HG03095 (cell line): ENCODE results near the gene NUDT14.

ENCODE experiments used
- ATAC-seq: cut with Tn5 transposase; IDR thresholded peaks from one replicate; pipeline ENCODE4 v1.9.1; 2021; ENCODE audit warnings: moderate library complexity; ENCODE audit not compliant: unreplicated experiment

Gene NUDT14

GRCh38 chr14:105176513-105176912 lies 4.6 kb downstream of the NUDT14 start:
- ATAC-seq = no peak

DNA sequence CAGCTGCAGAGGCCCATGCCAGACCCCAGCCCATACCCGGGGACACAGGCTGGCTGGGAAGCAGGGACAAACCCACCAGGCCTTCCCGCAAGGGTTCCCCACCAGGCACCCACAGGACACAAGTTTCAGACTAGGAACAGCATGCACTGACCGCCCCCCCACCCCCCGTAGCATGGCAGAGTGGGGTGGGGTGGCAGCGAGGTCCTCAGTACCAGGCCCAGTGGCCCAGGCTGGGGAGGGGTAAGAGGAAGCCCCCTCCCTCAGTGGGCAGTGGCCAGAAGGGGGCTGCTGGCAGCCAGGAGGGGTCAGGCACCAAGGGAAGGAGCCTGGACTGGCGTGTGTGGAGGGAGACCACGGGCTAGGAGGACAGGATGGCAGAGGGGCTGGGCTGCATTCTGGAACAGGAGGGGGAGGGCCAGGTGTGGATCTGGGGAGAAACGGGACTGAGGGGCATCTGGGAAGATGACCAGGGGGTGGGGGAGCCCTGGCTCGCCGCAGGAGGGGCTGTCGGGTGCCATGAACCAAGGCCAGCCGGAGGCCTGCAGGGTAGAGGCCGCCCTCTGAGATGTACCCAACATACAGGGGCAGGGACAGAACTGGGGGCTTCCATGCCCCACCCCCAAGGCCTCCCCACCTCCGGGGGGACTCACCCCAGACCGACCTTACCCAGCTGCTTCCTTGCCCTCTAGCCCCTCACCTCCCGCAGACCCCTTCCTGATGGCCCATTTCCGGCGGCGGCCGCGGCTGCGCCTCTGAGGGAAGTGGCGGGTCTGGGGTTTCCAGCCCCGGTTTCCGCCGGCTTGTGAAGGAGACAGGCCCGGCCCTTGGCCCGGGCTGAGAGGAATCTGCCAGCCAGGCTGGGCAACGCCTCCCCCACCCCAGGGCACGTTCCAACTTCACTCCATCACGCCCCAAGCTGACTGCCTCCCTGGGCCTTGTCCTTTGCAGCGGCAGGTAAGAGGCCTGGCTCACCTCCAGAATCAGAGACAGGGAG lies 6.9 kb downstream of the NUDT14 start:
- ATAC-seq = no peak

DNA sequence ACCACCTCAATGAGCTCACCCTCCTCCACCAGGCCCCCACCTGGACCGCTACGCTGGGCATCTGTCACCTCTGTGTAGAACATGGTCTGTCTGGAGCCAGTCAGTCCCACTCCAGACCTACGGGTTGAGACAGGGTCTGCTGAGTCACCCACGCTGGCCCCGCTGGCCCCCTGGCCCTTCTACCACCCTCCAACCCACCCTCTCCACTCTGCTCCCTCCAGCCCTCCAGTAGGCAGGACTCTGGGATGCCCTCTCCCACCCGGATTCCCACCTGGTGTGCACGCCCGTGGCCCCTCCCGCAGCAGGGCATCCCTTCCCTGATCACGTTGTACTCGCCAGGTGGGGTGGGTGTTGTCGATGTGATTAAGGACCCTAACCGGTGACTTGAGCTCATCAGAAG lies 8.0 kb downstream of the NUDT14 start:
- ATAC-seq = no peak

DNA sequence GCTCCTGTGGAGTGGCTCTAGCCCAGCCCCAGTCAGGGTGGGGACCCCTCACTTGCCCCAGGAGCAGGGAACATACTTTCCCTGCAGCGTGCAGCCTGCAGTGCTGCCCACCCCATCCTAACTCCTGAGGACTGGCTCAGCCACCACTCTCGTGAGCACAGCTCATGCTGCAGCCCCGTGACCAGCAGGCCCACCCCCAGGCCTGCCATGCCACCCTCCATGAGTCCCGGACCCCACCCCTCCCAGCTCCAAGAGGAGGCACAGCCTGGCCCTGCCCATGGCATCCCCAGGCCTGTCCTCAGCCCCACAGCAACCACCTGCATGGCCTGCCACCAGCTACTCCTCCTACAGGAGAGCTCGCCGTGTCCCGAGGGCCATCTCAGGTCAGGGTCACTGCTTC lies 8.6 kb downstream of the NUDT14 start:
- no peak for ATAC-seq

DNA sequence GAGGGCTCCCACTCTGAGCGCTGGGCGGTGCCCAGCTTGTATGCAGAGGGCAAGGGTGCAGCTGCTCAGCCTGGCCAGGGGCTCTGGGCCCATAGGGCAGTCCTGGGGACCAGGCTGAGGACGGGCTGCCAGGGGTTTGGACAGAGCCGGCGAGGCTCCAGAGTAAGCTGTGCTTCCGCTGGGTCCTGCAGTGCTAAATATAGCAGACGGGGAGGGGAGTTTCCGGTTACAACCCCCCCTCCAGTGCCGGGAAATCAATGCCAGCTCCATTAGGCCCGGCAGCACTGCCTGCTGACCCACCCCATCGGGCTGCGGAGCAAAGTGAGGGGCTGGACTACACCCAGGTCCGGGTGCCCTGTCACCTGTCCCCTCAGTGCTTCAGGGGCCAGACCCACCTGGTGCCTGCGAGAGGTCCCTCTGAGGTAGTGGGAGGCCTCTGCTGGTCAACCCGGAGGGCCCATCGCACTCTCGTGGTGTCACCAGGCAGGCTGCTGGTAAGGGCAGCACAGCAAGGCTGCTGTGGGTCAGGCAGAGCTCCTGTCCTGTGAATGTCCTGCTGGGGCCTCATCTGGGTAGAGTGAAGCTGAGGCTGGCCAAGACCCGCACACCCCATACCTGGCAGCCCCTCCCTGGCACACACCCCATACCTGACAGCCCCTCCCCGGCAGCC lies 10.0 kb downstream of the NUDT14 start:
- ATAC-seq = no peak

- ATAC-seq = no peak
Observed at GRCh38 chr14:105169776-105170655, 11.1 kb downstream of the NUDT14 start.

DNA sequence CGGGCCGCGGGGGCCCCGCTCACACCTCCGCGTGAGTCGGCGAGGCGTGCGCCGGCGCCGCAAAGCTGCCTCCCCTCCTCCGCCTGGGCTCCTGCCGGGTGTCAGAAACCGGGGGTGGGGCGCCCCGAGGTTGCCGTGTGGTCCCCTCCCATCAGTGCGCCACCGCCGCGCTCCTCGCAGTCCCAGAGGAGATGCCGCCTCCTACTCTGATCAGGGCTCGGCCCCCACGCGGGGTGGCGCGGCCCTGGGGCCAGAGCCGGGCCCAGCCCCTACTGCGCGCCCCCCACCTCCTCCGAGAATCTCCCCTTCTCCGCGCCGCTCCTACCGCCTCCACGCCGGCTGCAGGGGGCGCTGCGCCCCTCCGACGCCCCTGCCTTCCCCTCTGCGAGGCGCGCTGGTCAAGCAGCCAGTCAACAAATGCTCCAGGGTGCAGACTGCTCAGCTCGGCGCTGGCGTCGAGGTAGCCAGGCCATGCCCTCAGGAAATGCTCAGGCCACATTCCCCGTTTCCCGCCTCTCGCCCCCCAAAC lies 12.1 kb downstream of the NUDT14 start:
- ATAC-seq = no peak

- no peak for ATAC-seq
Observed at GRCh38 chr14:105168496-105168978, 12.6 kb downstream of the NUDT14 start, which contains the start of gene JAG2. JAG2 (minus strand) TSS chr14:105168776; CDS start chr14:105168420, 356 bp downstream.

DNA sequence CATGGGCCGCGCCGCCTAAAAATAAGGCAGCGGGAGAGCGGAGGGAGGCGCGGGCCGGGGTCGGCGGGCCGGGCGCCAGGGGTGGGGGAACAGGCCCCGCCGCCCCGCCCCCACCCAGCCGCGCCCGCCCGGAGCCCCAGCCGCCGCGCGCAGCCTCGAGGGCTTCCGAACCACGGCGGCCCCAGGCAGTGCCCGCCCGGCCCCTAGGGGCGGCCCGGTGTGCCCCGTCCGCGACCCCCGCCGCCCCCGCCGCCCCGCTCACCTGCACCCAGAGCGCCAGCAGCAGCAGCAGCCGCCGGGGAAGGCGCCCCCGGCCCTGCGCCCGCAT lies 13.1 kb downstream of the NUDT14 start:
- ATAC-seq = no peak

GRCh38 chr14:105167303-105168092 lies 13.6 kb downstream of the NUDT14 start:
- no peak for ATAC-seq

DNA sequence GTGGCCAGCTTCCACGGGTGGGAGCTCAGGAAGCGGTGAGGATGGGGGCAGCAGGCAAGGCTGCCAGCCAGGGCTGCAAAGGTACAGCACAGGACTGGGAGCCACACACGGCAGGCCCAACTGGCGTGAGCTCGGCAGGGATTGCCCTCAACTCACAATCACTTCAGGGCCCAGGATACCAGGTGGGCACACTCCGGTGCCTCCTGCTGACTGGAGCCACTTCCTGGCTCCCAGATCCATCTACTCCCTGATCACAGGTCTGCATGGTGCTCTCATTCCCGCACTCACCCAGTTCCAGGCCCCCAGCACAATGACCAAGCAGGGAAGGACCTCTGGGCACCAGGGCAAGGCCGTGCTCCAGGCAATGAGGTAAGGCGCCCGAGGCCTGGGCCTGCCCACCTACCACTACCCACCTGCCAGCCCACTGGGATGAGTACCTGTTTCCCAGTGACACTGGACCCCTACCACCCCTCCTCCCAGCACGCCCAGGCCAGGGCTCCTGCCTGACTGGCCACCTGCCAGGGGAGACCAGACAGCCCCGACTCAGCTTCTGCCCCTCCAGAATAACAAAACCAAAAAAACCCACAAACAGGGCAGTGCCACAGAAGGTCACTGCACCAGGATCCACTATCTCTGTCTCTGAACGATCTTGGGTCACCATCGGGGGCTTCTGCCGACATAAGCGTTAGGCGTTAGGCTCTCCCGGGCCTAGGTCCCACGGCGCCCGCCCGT lies 14.4 kb downstream of the NUDT14 start:
- ATAC-seq = no peak

DNA sequence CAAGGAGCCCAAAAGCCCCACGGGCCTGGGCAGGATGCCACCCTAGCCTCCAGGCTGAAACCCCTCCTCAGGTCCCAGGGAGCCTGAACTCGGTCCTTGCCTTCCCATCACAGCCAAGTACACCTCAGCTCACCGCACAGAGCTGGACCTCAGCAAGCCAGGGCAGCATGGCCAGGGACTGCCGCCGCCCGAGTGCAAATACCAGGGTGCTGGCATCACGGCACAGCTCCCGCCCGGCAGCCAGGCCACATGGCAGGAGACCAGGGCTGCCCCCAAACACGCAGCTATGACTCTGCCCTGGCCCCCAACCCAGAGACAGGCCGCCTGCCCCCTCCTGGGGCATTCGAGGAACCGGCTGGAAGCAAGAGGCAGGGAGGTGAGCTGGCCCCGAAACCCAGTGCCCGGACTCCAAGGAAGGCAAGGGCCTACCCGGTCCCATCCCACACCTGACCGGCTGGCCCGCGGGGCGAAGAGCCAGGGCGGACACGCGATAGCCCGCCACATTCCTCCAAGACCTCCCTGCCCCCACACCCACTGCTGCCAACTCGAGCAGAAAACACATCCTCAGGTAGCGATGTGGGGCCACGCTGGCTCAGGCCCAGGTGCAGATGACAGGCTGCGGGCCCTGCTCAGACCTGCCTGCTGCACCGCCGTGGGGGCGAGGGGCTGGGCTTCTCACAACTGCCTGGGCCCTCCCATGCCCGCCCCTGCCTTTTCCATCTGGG lies 15.2 kb downstream of the NUDT14 start:
- no peak for ATAC-seq

GRCh38 chr14:105165134-105165704 lies 15.9 kb downstream of the NUDT14 start:
- ATAC-seq = no peak

GRCh38 chr14:105163040-105163742 lies 17.9 kb downstream of the NUDT14 start:
- no peak for ATAC-seq

DNA sequence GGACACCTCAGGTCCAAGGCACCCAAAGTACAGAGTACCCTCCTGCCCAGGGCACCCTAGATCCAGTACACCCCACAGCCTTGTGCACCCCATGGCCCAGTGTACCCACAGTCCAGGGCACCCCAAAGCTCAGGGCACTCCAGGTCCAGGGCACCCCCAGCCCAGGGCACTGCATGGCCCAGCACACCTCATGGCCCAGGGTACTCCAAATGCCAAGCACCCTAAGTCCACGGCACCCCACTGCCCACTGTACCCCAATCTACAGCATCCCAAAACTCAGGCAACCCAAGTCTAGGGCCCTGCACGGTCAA lies 18.5 kb downstream of the NUDT14 start:
- no peak for ATAC-seq

- no peak for ATAC-seq
Observed at GRCh38 chr14:105161964-105162668, 19.0 kb downstream of the NUDT14 start.

DNA sequence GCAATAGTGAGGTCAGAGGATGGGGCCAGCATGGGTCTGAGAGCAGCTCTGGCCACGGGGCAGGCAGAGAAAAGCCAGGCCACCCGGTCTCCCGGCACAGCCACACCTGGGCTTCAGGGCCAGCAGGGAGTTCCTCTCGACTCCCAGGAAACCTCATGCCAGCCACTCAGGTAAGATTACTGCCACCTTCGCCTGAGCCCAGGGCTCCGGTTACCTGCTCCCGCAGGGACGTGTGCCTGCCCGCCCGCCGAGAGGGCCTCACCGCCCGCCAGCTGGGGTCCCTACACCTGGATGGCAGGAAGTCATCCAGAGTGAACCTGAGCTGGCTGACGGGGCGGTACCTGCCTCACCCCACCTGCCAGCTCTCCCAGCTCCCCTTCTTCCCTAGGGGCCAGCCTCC lies 19.8 kb downstream of the NUDT14 start:
- no peak for ATAC-seq
